Right lobe of liver (tissue), 6 donors: ENCODE measurements around the gene HRH2. TPM values are rescaled to one million over a fixed set of nuclear protein-coding genes. Genes with fewer than 3 reads are reported as not detected.

Experiments used
- ATAC-seq, 4 donors: fragments of 200-7000 bp; cut with Tn5 transposase; one replicate each; pipeline ENCODE4 v1.9.1; 2020; ENCODE audit warnings: mild to moderate bottlenecking in 4 of 4, moderate library complexity in 4 of 4
- DNase-seq, 3 donors: peaks; one replicate each; pipeline ENCODE4 v3.0.0-alpha.2; 2020
- H3K27ac ChIP-seq, 3 donors: fragments of 200-600 bp; one replicate each; pipeline ENCODE4 v1.8.0; 2022
- H3K27me3 ChIP-seq, 2 donors: fragments of 200-600 bp; one replicate each; pipeline ENCODE4 v1.8.0; 2022
- H3K36me3 ChIP-seq, 4 donors: fragments of 200-600 bp; sonication (generic) in 1 of 4; one replicate each; pipeline versions ENCODE4 v1.5.1 to v1.8.0; 2017 to 2022; ENCODE audit warnings: control low read depth in 1 of 4
- H3K4me1 ChIP-seq, 4 donors: fragments of 200-600 bp; sonication (generic) in 1 of 4; one replicate each; pipeline versions ENCODE4 v1.5.1 to v1.8.0; 2017 to 2022; ENCODE audit warnings: control low read depth in 1 of 4
- H3K4me3 ChIP-seq, 3 donors: fragments of 200-600 bp; one replicate each; pipeline ENCODE4 v1.8.0; 2022
- H3K9me3 ChIP-seq, 4 donors: fragments of 200-600 bp; sonication (generic) in 1 of 4; one replicate each; pipeline versions ENCODE4 v1.5.1 to v1.8.0; 2017 to 2022; ENCODE audit warnings: control low read depth in 1 of 4
- POLR2A ChIP-seq: fragments of 450-650 bp; IDR thresholded peaks from one replicate; pipeline ENCODE4 v1.6.1; 2017; ENCODE audit warnings: antibody characterized with exemption, mild to moderate bottlenecking
- WGBS: methylation state at CpG from one replicate; pipeline ENCODE4 v1.1.6; 2018; ENCODE audit warnings: low coverage, low lambda C conversion rate; ENCODE audit not compliant: insufficient coverage; ENCODE audit errors: missing lambda C conversion rate; 5-methylcytosine and 5-hydroxymethylcytosine counted together
- intact Hi-C, 2 donors: fragments of 100-400 bp; cut with DNase I; formaldehyde crosslinking; loops; one replicate each; pipeline versions ENCODE4 v1.11.2 to v1.14.1; 2022
- total RNA-seq, 6 experiments: library from RNA; depleted of rRNA in 2 of 6; stranded (reverse); fragments of >200 nt in 2 of 6; fragmentation: NEBNext Ultra II Directional in 3 of 6; extraction: Animal tissue kit (Norgen Biotek cat#: 25700) in 3 of 6; gene quantifications; one replicate each; pipeline versions ENCODE4 v1.1.0 to v1.2.4, GENCODE V29; 2016 to 2023
- TF ChIP-seq, protein P1 (sequence below), 4 donors: fragments of 200-600 bp in 3 of 4; fragments of 450-650 bp in 1 of 4; IDR thresholded peaks; one replicate each; pipeline versions ENCODE4 v1.5.1 to v1.8.0; 2016 to 2022; ENCODE audit warnings: antibody characterized with exemption in 4 of 4, mild to moderate bottlenecking in 2 of 4
- donor health status: DM: no; HTN: yes; CAD: no.
- donor health status: DM: no; HTN: no; CAD: no.
- donor health status: DM: no; HTN: no; CAD: no.
- donor health status: DM: no; HTN: yes; CAD: no.
- donor health status: DM: no; HTN: yes; CAD: no.

HRH2 gene
- total RNA-seq, 6 experiments from 2014 or later, result 0.29 to 2.5 (median 0.87) TPM

DNA sequence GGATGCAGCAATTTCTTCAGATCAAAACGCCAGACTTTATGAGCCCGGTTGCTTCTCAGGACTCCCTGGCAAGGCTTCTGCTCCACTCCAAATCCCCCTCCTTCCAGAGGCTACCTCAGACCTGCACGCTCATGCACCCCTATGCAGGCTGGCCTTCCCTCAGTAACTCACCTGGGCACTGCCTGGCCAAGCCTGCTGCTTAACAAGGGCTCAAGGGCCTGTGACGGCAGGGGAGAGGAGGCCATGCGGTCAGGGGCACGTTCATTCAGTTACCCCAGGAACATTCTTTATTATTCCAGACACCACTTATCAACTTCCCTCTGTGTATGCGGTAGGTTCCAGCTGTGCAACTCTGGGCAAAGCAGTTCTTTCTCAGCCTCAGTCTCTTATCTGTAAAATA is 79.6 kb downstream of the HRH2 start:
- TF ChIP-seq, protein P1, sequence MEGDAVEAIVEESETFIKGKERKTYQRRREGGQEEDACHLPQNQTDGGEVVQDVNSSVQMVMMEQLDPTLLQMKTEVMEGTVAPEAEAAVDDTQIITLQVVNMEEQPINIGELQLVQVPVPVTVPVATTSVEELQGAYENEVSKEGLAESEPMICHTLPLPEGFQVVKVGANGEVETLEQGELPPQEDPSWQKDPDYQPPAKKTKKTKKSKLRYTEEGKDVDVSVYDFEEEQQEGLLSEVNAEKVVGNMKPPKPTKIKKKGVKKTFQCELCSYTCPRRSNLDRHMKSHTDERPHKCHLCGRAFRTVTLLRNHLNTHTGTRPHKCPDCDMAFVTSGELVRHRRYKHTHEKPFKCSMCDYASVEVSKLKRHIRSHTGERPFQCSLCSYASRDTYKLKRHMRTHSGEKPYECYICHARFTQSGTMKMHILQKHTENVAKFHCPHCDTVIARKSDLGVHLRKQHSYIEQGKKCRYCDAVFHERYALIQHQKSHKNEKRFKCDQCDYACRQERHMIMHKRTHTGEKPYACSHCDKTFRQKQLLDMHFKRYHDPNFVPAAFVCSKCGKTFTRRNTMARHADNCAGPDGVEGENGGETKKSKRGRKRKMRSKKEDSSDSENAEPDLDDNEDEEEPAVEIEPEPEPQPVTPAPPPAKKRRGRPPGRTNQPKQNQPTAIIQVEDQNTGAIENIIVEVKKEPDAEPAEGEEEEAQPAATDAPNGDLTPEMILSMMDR (IDR thresholded peaks at IDR 0.05), result no peak
- no peak for TF ChIP-seq POLR2A
- DNase-seq, result no peak
- no peaks in the 10 kb centered on the region for H3K4me1 ChIP-seq
- no peak for ATAC-seq
- H3K27me3 ChIP-seq, result no peaks in the 10 kb centered on the region
- 50% methylated on average over 1 of the region's 7 CpGs for WGBS
- no peaks in the 10 kb centered on the region for H3K9me3 ChIP-seq
- H3K36me3 ChIP-seq, result no peaks in the 10 kb centered on the region
- H3K27ac ChIP-seq, result no peak overlapping the region
- H3K4me3 ChIP-seq, result no peak overlapping the region
- intact Hi-C loops, result no loop called here

DNA sequence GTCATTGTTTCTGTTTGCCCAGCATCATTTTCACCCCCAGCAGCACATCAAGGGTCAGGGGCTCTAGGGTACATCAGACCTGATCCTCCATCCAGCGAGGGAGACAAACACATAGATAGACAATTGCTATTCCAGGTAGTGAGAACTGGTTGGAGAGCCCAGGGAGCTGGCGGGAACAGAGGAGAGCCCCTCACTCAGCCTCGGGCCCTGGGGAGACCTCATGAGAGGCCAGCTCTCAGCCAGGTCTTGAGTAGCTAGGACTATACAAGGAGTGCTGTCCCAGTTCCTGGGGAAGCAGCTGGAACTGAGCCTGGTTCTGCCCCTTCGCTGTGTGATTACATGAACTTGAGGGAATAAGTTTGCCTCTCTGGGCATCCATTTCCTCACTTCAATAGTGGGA is 80.3 kb downstream of the HRH2 start:
- Histone ChIP-seq H3K9me3 (no peaks in the 10 kb centered on the region), H3K36me3 (no peaks in the 10 kb centered on the region), H3K27me3 (no peaks in the 10 kb centered on the region), H3K4me1 (no peaks in the 10 kb centered on the region), H3K4me3 (no peak overlapping the region), H3K27ac (no peak overlapping the region)
- DNase-seq (no peak), ATAC-seq (no peak)
- intact Hi-C loops, result no loop called here
- 29% methylated on average over 1 of the region's 4 CpGs for WGBS
- TF ChIP-seq, protein P1 (IDR thresholded peaks at IDR 0.05), result no peak
- TF ChIP-seq POLR2A, result no peak

DNA sequence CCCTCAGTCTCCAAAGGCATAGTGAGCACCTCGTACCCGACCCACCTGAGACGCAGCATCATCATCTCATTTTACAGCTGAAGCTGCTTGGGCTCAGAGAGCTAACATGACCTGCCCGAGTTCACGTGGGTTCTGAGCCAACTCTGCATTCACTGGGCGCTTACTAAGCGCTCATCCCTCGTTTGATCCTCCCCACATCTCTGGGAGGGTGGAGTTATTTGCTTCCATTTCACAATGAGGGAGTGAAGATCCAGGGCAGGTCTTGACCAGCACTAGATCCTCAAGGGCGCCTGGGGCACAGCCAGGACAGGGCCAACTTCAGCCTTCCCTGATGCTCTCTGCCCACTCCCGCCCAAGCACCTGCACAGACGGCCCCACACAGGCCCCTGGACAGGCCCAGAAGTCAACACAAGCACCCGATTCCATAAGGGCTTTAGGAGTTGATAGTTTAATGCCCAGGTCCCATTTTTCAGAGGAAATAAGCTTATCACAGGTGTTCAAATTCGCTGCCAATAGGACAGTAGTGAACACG is 80.8 kb downstream of the HRH2 start:
- DNase-seq, result no peak
- H3K9me3 ChIP-seq, result no peaks in the 10 kb centered on the region
- intact Hi-C loops, result no loop called here
- 58% methylated on average over 11 of the region's 14 CpGs for WGBS
- H3K4me3 ChIP-seq, result no peak overlapping the region
- H3K27ac ChIP-seq, result no peak overlapping the region
- no peaks in the 10 kb centered on the region for H3K36me3 ChIP-seq
- no peaks in the 10 kb centered on the region for H3K27me3 ChIP-seq
- no peaks in the 10 kb centered on the region for H3K4me1 ChIP-seq
- TF ChIP-seq POLR2A, result no peak
- TF ChIP-seq, protein P1 (IDR thresholded peaks at IDR 0.05), result no peak
- no peak for ATAC-seq

DNA sequence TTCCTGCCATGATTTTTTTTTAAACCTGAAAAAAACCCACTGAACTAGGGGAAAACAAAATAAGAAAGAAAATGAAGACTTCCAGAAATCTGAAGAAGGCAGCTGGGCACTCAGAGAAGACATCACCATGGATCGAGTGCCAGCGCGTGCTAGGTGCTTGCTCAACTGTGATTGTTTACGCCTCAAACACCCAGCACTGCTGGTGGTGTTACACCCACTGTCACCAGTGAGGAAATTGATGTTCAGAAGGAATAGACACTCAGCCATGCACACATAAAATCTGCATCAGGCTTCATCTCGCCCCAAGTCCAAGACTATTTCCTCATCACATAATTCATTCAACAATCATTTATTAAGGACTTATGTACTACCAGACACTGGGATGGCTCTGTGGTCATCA is 82.1 kb downstream of the HRH2 start:
- H3K4me1 ChIP-seq, result no peaks in the 10 kb centered on the region
- ATAC-seq (no peak), DNase-seq (no peak)
- H3K9me3 ChIP-seq, result no peaks in the 10 kb centered on the region
- H3K36me3 ChIP-seq, result no peaks in the 10 kb centered on the region
- H3K27ac ChIP-seq, result no peak overlapping the region
- intact Hi-C loops, result no loop called here
- H3K4me3 ChIP-seq, result no peak overlapping the region
- no peaks in the 10 kb centered on the region for H3K27me3 ChIP-seq
- WGBS, result 18% methylated on average over 2 of the region's 5 CpGs
- TF ChIP-seq, protein P1 (IDR thresholded peaks at IDR 0.05), result no peak
- no peak for TF ChIP-seq POLR2A

DNA sequence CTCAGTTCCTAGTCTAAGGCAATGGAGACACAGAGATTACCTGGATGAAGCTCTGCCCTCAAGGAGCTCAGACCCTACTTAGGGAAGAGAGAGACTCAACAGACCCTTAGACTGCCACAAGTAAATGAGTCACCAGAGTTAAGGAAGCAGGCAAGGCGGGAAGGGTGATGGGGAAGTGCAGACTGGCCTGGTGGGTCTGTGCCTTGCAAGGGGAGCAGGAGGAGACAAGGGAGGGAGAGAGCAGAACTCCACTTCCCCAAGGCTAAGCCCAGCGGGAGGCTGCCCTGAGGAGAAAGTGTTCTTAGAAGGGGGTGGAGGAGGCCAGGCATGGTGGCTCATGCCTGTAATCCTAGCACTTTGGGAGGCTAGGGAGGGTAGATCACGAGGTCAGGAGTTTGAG is 83.7 kb downstream of the HRH2 start:
- TF ChIP-seq POLR2A, result no peak
- TF ChIP-seq, protein P1 (IDR thresholded peaks at IDR 0.05), result no peak
- no peak overlapping the region for H3K27ac ChIP-seq
- no peak overlapping the region for H3K4me3 ChIP-seq
- DNase-seq (no peak), ATAC-seq (no peak)
- no peaks in the 10 kb centered on the region for H3K36me3 ChIP-seq
- H3K9me3 ChIP-seq, result no peaks in the 10 kb centered on the region
- H3K4me1 ChIP-seq, result no peaks in the 10 kb centered on the region
- intact Hi-C loops, result no loop called here
- WGBS, result 31% methylated on average over 3 of the region's 3 CpGs
- no peaks in the 10 kb centered on the region for H3K27me3 ChIP-seq
